NCI-H1105 (cell line): ENCODE data around the gene ARHGEF40.
A peak's percentile ranks its signal among the peaks of the same experiment; 100 is the strongest.

Experiments used
- DNase-seq: peaks from one replicate; lab custom pipeline; 2025; lab: John Stamatoyannopoulos, UW

Gene ARHGEF40

GRCh38 chr14:21083565-21084325, 13.6 kb downstream of the ARHGEF40 start:
- DNase-seq, result no peak

DNA sequence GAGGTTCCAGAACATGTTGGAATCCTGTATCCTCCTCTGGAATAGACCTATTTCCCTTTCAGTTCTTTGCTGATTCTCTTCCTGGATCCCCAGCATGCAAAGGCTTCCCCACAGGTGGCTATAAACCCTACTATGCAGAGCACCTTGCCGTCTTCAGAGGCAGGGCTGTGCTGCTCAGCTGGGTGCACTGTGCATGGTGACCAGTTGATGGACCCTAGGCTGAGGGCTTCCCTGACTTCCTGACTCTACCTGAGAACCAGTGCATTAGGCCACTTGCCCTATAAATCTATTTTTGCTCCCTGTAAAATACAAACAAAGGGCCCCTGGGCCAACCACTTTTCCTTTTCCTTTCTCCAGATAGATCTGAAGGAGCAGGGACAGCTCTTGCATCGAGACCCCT, 14.3 kb downstream of the ARHGEF40 start:
- DNase-seq, result no peak

DNA sequence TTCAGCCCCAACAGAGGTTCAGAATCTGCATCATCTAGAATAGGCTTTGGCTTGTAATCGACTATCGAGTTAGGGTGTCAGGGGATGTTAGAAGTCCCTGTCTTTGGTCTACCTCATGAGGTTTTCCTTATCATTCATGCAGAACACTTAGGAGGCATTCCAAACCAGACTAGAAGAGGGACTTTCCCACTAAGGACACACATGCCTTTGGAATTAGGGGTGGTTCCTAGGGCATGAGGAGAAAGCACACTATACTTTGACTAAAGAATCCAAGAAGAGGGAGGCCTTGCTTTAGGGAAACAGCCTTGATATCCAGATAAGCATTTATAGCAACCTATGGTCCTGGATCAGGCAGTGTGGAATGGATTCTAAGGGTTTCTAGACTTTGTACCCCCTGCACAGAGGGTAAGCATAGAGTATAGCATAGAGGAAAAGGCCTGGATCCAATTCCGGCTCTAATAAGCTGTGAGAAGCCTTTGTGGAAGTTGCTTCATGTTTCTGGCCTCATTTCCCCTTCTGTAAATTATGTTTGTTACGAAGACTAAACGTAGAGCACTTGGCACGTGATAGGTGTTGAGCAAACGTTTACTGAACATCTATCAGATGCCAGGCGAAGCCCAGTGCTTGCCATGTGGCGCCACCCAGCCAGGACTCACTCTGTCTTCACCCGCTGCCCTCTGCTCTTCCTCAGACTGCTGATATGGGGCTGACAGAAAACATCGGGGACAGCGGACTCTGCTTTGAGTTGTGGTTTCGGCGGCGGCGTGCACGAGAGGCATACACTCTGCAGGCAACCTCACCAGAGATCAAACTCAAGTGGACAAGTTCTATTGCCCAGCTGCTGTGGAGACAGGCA, 15.1 kb downstream of the ARHGEF40 start:
- DNase-seq, result no peak

DNA sequence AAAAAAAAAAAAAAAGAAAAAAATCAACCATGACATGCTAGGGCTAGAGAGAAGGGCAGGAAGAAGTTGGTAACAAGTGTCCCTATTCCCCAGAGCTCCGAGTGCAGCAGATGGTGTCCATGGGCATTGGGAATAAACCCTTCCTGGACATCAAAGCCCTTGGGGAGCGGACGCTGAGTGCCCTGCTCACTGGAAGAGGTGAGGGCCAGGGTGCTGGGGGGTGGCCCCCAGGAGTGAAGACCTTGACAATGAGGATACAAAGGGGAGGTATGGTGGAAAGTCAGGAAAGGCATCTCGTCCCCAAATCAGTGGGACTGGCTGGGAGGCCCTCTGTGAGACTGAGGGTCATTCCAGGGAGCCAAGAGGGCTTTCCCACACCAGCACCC, 16.8 kb downstream of the ARHGEF40 start:
- DNase-seq, result no peak

DNA sequence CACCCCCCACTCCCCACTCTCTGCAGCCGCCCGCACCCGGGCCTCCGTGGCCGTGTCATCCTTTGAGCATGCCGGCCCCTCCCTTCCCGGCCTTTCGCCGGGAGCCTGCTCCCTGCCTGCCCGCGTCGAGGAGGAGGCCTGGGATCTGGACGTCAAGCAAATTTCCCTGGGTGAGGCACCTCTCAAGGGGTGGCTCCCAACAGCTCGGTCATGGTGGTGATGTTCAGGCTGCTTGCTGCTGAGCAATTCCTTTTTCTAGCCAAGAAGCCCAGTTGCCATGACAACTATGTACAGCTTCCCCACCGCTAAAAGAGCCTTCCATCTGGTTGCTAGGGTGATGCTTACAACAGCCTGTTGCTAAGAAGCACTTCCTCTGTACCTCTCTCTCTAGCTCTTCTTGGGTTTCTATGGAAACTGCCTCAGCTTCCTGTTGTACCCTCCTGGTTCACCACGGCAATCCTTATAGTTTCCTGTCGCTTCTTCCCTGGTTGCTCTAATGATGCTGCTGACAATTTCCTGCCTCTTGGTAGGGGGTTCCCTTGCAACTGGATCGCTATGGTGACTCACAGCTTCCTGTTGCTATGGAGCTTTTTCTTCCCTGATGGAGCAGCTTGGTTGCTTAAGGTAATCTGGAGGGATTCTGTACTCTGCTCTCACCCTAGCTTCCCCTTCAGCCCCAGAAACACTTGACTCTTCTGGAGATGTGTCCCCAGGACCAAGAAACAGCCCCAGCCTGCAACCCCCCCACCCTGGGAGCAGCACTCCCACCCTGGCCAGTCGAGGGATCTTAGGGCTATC, 17.4 kb downstream of the ARHGEF40 start:
- DNase-seq, result peak; percentile 67

- no peak for DNase-seq
Measured at GRCh38 chr14:21088687-21089086, 18.6 kb downstream of the ARHGEF40 start.

GRCh38 chr14:21089271-21089670, 19.2 kb downstream of the ARHGEF40 start:
- no peak for DNase-seq

GRCh38 chr14:21089877-21090193, 19.7 kb downstream of the ARHGEF40 start:
- DNase-seq, result no peak

DNA sequence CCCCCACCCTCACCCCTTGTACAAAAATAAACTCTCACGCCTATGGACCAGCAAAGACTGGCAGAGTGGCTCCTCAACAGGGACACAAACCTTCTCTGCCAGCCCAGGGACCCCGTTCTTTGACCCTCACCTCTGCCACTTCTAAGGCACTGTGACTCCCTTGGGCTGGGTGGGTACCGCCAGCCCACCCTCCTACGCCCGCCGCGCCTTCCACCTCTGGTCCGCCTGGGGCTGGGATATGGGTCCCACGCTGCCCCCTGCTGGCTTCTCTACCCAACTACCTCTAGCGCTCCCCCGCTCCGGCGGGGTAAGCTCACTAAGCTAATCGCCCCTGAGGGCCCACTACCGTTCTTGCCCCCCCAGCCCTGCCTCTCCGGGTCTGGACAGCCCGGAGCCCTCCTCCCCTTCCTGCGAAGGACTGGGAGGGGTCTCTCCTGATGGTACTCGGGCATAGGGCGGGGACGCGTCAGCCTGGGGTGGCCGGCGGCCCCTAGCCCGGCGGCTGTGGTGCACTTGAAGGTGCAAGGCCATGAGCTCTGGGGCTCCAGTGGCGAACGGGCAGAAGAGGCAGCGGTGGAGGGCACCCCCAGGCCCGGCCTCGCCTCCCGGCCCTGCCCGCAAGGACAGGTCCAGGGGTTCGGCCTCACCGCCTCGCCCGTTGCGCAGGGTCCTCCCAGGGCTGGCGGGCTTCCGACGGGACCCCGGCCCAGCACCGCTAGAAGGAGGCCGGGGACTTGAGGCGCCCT, 20.3 kb downstream of the ARHGEF40 start:
- DNase-seq, result no peak

DNA sequence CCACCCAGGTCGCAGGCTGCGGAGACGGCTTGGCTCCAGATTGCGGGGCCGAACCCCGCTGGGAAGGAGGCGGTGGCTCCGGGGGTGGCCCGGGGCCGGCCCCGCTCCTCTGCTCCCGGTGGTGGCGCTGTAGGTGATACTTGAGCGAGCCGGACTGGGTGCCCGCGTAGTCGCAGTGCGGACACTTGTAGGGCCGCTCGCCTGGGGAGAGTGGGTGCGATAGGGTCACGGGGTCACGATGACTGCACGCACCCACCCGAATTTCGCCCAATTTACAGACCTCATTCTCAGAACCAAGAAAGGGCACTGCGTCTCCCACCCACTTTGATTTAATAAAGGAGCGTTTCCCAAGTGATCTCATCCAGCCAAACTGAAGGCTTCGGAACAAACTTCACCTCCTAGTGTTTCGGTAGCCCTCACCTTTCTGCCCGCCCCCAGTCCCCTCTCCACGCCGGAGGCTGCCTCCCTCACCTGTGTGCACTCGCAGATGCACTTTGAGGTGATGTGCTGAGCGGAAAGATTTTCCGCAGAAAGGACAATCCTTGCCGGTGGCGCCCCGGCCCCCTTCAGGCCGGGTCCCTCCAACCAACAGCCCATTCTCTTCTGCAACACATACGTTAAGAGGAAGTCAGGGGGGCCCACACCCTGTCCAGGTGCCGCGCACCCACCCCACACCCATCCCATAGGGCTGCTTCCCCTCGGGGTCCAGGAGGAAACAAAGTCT, 21.0 kb downstream of the ARHGEF40 start:
- no peak for DNase-seq

GRCh38 chr14:21091821-21092272, 21.7 kb downstream of the ARHGEF40 start:
- no peak for DNase-seq

DNA sequence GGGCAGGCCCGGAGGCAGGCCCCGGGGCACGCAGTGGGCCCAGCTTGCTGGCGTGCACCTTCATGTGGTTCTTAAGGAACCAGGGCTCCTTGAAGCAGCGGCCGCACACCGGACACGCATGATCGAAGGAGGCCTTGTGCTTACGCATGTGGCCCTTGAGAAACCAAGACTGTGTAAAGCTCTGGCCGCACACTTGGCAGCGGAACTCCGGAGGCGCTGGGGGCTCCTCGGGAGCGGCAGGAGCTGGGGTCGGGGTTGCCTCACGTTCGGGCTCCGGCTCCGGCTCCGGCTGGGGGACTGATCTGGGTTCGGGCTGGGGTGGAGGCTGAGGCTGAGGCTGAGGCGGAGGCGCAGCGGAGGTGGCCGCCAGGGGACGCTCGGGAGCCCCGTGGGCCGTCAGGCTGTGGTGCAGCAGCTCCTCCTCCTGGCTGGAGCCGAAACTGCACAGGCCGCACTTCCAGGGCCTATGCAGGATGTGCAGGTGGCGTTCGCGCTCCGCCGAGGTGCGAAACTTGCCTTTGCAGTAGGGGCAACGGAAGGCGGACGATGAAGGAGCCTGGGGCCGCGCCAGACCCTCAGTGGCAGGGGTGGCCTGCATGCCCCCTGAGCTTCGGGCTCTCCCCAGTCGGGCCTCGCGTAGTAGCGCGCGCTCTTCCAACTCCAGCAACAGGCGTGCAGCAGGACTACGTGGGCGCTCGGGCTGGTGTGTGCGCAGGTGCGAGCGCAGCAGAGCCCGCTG, 22.3 kb downstream of the ARHGEF40 start:
- DNase-seq, result no peak

- DNase-seq, result no peak
Measured at GRCh38 chr14:21093018-21093417, 22.9 kb downstream of the ARHGEF40 start.

- peak; percentile 43 for DNase-seq
Measured at GRCh38 chr14:21093769-21094681, 23.9 kb downstream of the ARHGEF40 start.

DNA sequence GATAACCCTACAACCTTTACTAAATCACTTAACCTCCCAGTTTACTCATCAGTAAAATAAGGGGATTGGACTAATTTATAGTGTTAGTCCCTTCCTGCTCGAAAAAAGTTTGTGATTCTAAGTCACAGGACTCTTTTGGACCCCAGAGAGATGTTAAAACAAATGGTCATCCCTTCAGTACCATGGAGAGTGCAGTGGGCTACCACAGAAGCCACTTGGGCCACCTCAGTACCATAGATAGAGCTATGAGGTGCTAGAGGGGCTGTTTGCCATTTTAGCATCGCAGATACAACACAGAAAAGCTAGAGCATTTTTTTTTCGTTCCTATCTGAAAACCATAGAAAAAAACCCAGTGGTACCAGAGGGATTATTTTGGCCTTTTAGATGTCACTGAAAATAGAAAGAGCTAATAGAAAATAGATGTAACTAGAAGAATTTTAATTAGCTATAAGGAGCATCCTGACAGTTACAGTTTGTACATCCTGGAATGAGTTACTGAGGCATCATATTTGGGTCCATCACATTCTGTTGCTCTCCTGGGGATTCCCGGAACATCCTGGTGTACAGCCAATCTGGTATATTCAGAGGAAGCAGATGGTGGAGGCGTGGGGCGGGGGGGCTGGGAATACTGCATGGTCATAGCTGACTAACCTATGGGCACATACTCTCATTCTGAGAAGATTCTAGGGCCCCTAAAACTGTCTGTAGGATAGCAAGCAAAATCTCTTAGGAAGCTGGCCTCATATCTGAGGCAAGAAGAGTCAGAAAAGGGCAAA, 25.5 kb downstream of the ARHGEF40 start:
- DNase-seq, result no peak

DNA sequence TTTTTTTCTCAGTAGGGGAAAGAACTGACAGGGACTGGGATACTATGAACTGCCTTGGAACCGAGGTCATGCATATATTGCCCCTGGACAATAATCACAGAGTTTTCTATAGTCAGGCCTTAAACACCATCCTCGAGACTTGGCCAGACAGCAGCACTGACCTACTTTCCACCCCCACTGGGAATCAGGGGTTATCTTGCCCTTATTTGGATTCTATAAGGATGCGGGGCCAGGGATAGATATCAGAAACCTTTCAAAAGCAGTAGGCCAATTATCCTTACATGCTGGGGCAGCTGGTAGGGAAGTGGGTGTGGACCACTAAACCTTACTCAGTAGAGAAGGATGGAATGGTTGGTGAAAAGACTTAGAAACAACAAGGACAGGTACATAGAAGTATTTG, 26.3 kb downstream of the ARHGEF40 start:
- DNase-seq, result no peak

DNA sequence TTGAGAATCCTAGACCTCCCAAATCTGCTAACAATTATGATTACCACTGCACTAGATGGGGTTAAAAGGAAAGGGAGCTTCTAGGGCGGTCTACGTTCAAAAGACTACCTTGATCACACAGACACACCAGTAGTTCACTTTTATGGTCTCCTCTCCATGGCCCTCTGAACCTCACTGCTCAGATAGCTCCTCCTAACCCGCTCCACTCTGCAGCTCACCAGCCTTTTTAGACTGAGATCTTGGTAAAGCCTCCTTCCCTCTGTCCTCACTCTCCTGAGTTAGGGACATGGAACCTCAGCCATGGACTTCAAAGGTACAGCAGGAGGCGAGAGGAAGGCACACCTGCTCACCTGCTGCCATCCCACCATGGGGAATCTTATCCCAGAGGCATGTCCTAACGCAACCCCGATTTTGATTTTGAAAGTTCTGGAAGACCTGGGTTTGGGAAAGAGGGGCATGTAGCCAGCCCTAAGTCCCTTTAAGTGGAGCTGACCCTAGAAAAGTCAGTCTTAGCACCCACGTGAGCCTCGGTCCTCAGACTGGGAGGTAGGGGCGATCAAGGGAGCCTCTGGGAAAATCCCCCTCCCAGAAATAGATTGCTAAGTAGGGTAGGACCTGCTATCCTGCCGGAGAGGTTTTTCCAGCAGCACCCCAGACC, 27.0 kb downstream of the ARHGEF40 start:
- no peak for DNase-seq

- peak; percentile 40 for DNase-seq
Measured at GRCh38 chr14:21097636-21098075, 27.6 kb downstream of the ARHGEF40 start.
